HG02571 (cell line): ENCODE measurements around the gene GPN2.
A peak's percentile ranks its signal among the peaks of the same experiment; 100 is the strongest.
"Not testable (repeated sequence)": the region's sequence is repeated elsewhere in the genome, so short reads cannot be mapped to it uniquely, and the experiment has no call there.

Source experiments
- ATAC-seq: cut with Tn5 transposase; IDR thresholded peaks from one replicate; pipeline ENCODE4 v1.9.1; 2021; ENCODE audit warnings: mild to moderate bottlenecking, moderate library complexity; ENCODE audit not compliant: unreplicated experiment

The GPN2 gene

GRCh38 chr1:26858891-26859640 lies 31.0 kb downstream of the GPN2 start:
- ATAC-seq = no peak

- no peak for ATAC-seq
These were observed 31.9 kb downstream of the GPN2 start for GRCh38 chr1:26858160-26858559.

- ATAC-seq = no peak
These were observed 32.5 kb downstream of the GPN2 start for GRCh38 chr1:26857473-26858060.

- ATAC-seq = no peak
These were observed 33.2 kb downstream of the GPN2 start for GRCh38 chr1:26856604-26857469.

GRCh38 chr1:26856181-26856580 lies 33.9 kb downstream of the GPN2 start:
- no peak for ATAC-seq

GRCh38 chr1:26855636-26856035 lies 34.4 kb downstream of the GPN2 start:
- no peak for ATAC-seq

GRCh38 chr1:26854906-26855305 lies 35.2 kb downstream of the GPN2 start:
- no peak for ATAC-seq

GRCh38 chr1:26853600-26853999 lies 36.5 kb downstream of the GPN2 start:
- ATAC-seq = no peak

GRCh38 chr1:26853156-26853555 lies 36.9 kb downstream of the GPN2 start:
- no peak for ATAC-seq

- ATAC-seq = no peak
These were observed 37.4 kb downstream of the GPN2 start for GRCh38 chr1:26852701-26853100.

- no peak for ATAC-seq
These were observed 38.9 kb downstream of the GPN2 start for GRCh38 chr1:26851106-26851684.

- ATAC-seq = no peak
These were observed 40.9 kb downstream of the GPN2 start for GRCh38 chr1:26848941-26849774.

- no peak for ATAC-seq
These were observed 41.6 kb downstream of the GPN2 start for GRCh38 chr1:26848499-26848898.

GRCh38 chr1:26847826-26848225 lies 42.3 kb downstream of the GPN2 start:
- not testable (repeated sequence) for ATAC-seq

- no peak for ATAC-seq
These were observed 45.5 kb downstream of the GPN2 start for GRCh38 chr1:26844424-26845196.

- no peak for ATAC-seq
These were observed 50.3 kb downstream of the GPN2 start for GRCh38 chr1:26839779-26840178.

GRCh38 chr1:26839339-26839722 lies 50.8 kb downstream of the GPN2 start:
- ATAC-seq = no peak

- peak; percentile 93 for ATAC-seq
These were observed 51.4 kb downstream of the GPN2 start for GRCh38 chr1:26838474-26839338.

- not testable (repeated sequence) for ATAC-seq
These were observed 52.4 kb downstream of the GPN2 start for GRCh38 chr1:26837665-26838064.
